Measurements from ENCODE around the gene FAM168B.

FAM168B gene

GRCh38 chr2:131014141-131014540 is 79.1 kb downstream of the FAM168B start:
- no peak for DNase-seq

- DNase-seq, result no peak
Observed at GRCh38 chr2:131011486-131011885, 81.8 kb downstream of the FAM168B start.

DNA sequence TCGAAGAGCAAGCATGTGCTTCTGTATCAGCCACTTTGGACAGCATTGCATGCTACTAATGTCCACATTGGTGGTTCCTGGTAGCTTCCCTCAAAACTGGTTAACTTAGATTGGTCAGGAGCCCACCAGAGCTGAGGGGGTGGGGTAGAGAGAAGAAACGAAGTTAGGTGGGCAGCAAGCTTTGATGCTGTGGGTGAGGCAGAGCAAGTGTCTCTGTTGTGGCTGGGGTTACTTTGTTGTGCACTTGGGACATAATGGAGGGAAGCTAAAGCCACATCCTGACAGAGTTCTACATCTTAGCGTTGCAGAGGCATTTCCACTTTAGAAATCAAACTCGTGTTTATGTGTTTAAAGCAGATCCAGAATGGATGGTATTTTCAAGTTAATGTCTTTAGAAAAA is 82.7 kb downstream of the FAM168B start:
- DNase-seq, result no peak

DNA sequence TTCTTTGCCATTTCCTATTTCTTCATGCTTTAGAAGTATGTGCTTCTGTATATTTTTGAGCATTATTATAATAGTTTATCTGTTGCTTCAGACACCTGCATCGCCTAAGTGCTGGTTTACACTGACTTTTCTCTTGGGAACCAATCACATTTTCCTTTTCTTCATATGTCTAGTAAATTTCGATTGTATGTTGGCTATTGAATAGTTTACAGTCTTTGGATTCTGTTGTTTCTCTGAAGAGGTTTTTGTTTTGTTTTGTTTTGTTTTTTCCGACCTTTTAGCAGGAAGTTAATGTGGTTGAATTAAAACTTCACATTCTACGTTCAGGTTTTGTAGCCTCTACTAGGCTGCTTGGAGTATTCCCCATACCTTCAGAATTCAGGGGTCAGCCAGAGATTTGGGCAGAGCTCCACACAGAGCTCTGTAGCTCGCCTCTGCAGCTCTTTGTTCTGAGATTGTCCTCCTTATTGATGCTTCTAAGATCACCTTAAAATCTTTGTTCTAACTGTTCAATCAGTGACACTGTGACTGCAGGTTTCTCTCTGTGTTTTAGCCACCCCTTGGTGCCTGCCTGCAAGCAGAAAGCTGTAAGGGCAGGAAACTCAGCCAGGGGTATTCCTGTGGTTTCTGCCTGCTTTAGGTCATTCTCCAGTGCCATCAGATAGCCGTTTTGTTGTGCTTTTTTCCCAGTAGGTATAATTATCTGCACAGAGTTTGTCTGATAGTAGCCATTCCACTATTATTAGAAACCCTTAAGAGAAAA is 83.4 kb downstream of the FAM168B start:
- DNase-seq, result no peak

DNA sequence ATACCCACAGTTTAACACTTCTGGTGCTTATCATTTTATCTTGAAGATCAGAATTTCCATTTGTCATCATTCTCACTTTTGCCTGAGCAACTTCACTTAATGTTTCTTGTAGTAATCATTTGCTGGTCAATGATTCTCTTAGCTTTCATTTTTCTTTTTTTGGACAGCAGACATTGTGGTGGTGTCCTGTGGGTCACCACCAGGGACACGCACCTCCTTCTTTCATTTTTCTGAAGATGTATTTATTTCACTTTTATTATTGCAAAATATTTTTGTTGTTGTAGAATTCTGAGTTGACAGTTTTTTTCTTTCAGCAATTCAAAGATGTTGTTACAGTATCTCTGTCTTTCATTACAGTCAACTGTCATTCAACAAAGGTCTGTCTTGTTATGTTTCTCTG is 84.3 kb downstream of the FAM168B start:
- no peak for DNase-seq

DNA sequence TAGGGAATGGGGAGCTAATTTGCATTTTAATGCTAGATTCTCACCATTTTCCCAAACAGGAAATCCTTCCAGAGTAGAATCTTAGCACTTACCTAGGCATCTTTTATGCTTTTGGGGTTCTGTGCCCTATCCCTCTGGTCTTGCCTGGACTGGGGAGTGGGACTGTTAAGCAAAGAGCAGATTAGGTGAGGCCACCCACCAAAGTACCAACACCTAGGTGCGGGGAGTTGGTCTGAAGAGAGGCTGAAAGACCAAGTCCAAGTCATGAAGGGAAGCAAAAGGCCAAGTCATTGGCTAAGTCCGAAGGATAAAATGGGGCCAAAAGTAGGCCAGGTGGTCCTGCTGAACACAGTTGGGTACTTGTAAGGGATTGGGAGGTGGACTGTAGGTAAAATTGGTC is 86.7 kb downstream of the FAM168B start:
- no peak for DNase-seq

DNA sequence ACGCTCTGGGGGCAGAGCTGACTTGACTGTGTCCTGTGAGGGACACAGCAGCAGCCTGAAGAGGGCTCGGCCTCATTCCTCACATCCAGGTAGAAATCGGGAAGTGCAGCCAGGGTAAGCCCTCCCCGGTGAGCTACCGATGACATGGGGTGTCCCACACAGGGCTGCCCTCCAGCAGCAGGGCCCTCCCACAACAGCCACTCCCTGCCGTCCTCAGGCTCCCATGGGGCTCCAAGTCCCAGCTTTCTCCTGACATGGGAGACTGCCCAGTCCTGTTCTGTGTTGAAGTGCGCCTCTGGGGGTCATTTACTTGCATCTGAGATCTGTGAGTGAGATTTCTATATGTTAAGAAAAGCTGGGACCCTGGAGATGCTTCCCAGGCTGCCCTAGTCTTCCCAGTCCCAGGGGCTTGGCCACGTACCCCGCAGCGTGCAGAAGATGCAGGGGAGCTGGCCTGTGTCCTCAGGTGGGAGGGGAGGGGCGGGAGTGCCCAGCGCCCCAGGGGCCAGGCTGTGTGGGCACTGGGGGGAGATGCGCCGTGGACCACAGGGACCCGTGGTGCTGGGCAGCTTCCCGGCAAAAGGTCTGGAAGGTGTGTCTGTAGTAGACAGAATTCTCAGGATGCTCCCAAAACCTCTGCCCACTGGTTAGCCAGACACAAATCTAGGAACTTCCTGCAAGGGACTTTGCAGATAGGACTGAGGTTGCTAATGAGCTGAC is 87.9 kb downstream of the FAM168B start:
- DNase-seq, result no peak

DNA sequence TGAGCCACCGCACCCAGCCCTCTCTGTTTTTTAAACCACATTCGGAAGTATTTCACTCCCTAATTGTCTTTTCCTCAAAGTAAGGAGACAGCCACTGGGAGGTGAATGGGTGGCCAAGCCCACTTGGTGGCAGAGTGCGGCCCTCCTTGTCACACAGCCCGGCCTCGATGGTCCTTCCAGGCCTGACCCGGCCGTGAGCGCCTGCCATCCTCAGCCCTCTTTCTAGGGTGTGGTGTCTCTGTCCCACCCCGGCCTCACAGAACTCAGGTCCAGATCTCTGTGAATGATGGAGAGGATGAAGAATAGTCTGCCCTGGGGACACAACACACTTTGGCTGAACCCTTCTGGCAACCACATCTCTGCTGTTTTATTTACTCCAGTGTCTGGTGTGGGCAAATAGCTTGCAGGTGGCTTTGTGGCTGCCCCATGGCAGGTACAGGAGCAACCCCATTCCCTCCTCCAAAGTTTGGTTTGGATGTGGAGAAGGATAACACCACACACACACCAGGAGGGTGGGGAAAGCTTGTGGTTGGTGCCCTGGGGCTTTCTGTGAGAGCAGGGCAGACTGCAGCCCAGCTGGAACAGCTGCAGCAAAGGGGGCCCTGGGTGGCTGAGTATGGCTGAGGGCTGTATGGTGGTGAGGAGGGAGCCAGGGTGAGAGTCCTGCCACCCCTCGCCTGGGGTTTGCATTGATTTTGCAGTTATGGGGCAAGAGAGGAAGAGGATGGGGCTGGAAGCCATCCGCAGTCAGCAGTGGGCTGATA is 88.6 kb downstream of the FAM168B start:
- DNase-seq, result no peak

GRCh38 chr2:130998561-130998960 is 94.7 kb downstream of the FAM168B start:
- DNase-seq, result no peak

All from DMS79 treated with DMSO at 0.1 percent for 48 hours (cell line).